GM19395 (cell line): ENCODE data around the gene VAMP5.
"Not testable (repeated sequence)": the region's sequence is repeated elsewhere in the genome, so short reads cannot be mapped to it uniquely, and the experiment has no call there.

Experiments
- ATAC-seq: cut with Tn5 transposase; IDR thresholded peaks from one replicate; pipeline ENCODE4 v1.9.1; 2021; ENCODE audit warnings: mild to moderate bottlenecking, moderate library complexity; ENCODE audit not compliant: unreplicated experiment

The VAMP5 gene

GRCh38 chr2:85600951-85601770 lies 16.9 kb downstream of the VAMP5 start:
- no peak for ATAC-seq

- ATAC-seq = peak; percentile 38
These were observed 17.7 kb downstream of the VAMP5 start for GRCh38 chr2:85601771-85602475.

GRCh38 chr2:85602476-85603234 lies 18.4 kb downstream of the VAMP5 start, which contains the start of gene TMEM150A:
Gene TMEM150A, minus strand, starts transcription at chr2:85602698. Its CDS starts 750 bp downstream, at chr2:85601948.
- ATAC-seq = peak; percentile 94

- ATAC-seq = not testable (repeated sequence)
These were observed 19.9 kb downstream of the VAMP5 start for GRCh38 chr2:85604133-85604444.

- ATAC-seq = no peak
These were observed 20.5 kb downstream of the VAMP5 start for GRCh38 chr2:85604568-85605339.

- no peak for ATAC-seq
These were observed 21.3 kb downstream of the VAMP5 start for GRCh38 chr2:85605406-85606115.

- no peak for ATAC-seq
These were observed 21.9 kb downstream of the VAMP5 start for GRCh38 chr2:85606116-85606455.

GRCh38 chr2:85607268-85608215 lies 23.3 kb downstream of the VAMP5 start:
- ATAC-seq = no peak

- no peak for ATAC-seq
These were observed 27.0 kb downstream of the VAMP5 start for GRCh38 chr2:85611217-85611704.

GRCh38 chr2:85611705-85612587 lies 27.7 kb downstream of the VAMP5 start, which contains the start of gene C2orf68:
Gene C2orf68, minus strand, starts transcription at chr2:85612066. Its CDS starts 82 bp downstream, at chr2:85611984.
- peak; percentile 74 for ATAC-seq

GRCh38 chr2:85613717-85614515 lies 29.7 kb downstream of the VAMP5 start:
- no peak for ATAC-seq

GRCh38 chr2:85614757-85615156 lies 30.5 kb downstream of the VAMP5 start:
- ATAC-seq = not testable (repeated sequence)

GRCh38 chr2:85615413-85615728 lies 31.1 kb downstream of the VAMP5 start:
- ATAC-seq = no peak

GRCh38 chr2:85617723-85618122 lies 33.5 kb downstream of the VAMP5 start:
- not testable (repeated sequence) for ATAC-seq

- no peak for ATAC-seq
These were observed 35.4 kb downstream of the VAMP5 start for GRCh38 chr2:85619617-85620016.

GRCh38 chr2:85621338-85621737 lies 37.1 kb downstream of the VAMP5 start:
- ATAC-seq = no peak

GRCh38 chr2:85623991-85624390 lies 39.8 kb downstream of the VAMP5 start:
- no peak for ATAC-seq
